Activated CD8-positive, alpha-beta memory T cell treated with anti-CD3 and anti-CD28 coated beads for 24 hours (primary cell): ENCODE data around the gene FBLN5.
"Not testable (repeated sequence)": the region's sequence is repeated elsewhere in the genome, so short reads cannot be mapped to it uniquely, and the experiment has no call there.

Source experiments
- DNase-seq: peaks from one replicate; pipeline ENCODE4 v3.0.0-alpha.2; 2020

FBLN5 gene

GRCh38 chr14:91904483-91904882 lies 43.0 kb downstream of the FBLN5 start:
- no peak for DNase-seq

GRCh38 chr14:91903070-91903469 lies 44.4 kb downstream of the FBLN5 start:
- no peak for DNase-seq

GRCh38 chr14:91902336-91902735 lies 45.2 kb downstream of the FBLN5 start:
- no peak for DNase-seq

GRCh38 chr14:91901449-91902226 lies 45.9 kb downstream of the FBLN5 start:
- no peak for DNase-seq

DNA sequence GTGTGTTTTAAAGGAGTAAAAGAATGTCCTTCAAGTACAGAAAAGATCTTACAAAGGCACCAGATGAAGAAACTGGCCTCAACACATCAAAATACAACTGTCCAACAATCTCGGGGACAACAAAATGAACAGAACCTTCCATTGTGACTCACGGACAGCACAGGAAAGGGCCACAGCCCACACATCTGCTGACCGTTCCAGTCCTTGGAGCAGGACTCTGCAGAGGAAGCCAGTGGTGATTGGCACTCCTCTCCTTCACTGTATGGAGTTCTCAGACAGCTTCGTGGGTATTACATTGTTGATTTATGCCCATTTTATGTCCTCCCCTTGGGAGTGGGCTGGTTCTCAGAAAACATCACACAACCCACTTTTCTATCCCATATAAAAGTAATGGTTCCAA lies 47.7 kb downstream of the FBLN5 start:
- DNase-seq, result no peak

GRCh38 chr14:91899213-91899612 lies 48.3 kb downstream of the FBLN5 start:
- no peak for DNase-seq

DNA sequence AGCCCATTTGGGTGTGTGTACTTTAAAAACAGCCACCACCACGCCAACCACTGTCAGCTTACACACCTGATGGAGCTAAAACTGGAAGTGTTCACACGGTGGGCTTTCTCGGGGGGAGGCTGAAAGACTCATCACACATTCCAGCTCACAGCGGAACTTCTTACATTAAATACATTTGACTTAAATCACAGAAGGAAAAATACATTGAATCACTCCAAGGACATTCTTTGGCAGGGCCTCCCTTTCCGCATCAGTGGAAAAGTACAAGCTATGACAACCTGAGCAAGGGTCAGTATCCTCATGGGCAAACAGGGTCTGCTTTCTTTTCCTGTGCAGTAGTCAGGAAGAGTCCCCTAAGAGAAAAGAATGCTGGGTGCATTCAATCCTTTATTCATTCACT lies 49.1 kb downstream of the FBLN5 start:
- no peak for DNase-seq

- not testable (repeated sequence) for DNase-seq
These were observed 49.8 kb downstream of the FBLN5 start for GRCh38 chr14:91897716-91898115.

- no peak for DNase-seq
These were observed 50.3 kb downstream of the FBLN5 start for GRCh38 chr14:91897106-91897701.

DNA sequence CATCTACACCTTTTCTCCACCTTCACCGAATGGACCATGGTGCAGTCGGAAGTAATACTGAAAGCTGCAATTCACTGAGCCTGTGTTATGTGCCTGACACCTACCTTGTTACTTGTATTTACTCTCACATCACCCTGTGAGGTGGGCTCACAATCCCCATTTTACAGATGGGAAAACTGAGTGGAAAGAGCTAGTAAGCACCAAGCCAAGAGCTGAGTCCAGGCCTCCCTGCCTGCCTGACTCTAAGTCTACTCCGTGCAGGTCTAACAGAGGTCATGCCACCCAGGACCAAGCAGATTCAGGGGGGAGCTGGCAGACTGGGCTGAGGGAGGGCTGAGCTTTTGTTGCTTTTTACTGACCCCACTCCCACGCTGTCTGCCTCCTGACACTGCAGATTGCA lies 51.1 kb downstream of the FBLN5 start:
- no peak for DNase-seq

DNA sequence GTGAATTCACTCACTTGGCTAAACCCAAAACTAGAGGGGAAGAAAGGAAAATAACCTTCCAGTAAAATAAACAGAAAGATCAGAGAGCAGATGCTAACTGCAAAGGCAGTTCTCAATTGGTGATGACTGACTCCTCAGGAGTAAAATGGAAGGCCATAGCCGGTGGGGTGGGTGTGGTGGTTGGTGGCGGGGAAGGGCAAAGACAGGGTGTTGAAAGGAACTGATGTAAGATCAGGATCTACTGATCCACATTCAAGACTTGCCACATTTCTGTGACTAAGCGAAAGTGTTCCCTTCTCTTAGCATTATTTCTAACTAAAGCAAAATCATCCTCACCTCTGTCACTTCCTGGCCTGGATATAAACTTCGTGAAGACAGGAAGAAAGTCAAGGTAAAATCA lies 53.8 kb downstream of the FBLN5 start:
- DNase-seq, result no peak

- no peak for DNase-seq
These were observed 54.5 kb downstream of the FBLN5 start for GRCh38 chr14:91893007-91893406.

DNA sequence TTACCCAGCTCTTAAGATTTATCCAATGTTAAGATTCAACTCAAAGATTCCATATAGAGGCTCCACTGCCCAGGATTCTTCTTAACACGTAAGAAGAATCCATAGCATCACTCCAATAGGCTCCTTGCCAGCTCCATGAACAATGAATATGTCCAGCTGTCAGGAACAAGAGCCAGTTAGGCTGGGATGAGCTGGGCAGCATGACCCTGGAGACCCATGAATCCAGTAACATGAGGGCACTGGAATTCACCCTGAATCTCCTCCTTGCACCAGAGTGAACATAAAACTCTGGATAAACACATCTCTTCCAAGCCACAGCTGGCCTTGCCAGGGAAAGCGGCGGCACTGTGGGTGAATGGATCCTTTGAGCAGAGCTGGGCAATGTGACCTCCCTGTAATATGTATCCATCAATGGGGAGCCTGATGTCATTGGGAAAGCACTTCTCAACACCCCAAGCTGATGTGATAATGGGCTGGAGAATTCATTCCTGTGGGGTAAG lies 55.7 kb downstream of the FBLN5 start:
- DNase-seq, result no peak

GRCh38 chr14:91891101-91891500 lies 56.4 kb downstream of the FBLN5 start:
- DNase-seq, result no peak

DNA sequence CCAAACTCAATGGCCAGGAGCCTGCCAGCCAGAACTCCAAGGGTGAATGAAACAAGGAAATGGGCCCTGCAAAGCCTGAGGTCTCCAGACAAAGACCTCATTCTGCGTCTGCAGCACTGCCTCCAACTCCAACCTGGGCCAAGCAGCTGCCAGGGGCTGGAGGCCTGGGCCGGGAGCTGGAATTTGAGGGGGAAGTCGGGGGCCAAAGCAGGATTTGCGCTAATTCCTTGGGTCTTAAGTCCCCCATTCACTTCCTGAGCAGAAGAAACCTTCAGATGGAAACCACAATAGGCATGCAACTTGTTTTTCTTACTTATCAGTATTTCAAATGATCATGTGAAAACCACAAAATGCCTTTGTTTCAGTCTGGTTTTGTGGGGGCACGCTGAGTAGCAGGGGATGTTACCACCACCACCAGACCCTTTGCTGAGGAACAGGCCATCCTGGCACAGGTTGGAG lies 57.2 kb downstream of the FBLN5 start:
- no peak for DNase-seq

GRCh38 chr14:91889477-91890211 lies 57.9 kb downstream of the FBLN5 start:
- no peak for DNase-seq

- DNase-seq, result no peak
These were observed 58.6 kb downstream of the FBLN5 start for GRCh38 chr14:91888641-91889476.

GRCh38 chr14:91886961-91887360 lies 60.5 kb downstream of the FBLN5 start:
- no peak for DNase-seq

DNA sequence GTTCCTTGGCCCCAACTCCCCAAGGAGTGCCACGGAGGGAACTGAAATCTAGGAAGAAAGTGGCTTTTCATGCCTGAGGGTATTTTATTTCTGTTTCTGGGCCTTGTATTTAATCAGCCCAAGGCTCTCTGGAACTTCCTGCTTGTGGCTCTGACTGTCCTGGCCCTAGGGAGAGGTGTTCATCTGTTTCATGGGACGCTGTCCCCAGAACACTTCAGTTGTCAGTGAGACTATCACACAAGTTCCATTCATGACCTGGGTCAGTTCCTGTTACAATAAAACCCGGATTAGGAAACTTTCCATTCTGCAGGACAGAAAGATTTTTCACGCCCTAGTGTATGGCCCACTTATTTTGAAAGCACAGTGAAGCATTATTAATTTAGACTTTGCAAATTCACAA lies 61.7 kb downstream of the FBLN5 start:
- DNase-seq, result no peak

DNA sequence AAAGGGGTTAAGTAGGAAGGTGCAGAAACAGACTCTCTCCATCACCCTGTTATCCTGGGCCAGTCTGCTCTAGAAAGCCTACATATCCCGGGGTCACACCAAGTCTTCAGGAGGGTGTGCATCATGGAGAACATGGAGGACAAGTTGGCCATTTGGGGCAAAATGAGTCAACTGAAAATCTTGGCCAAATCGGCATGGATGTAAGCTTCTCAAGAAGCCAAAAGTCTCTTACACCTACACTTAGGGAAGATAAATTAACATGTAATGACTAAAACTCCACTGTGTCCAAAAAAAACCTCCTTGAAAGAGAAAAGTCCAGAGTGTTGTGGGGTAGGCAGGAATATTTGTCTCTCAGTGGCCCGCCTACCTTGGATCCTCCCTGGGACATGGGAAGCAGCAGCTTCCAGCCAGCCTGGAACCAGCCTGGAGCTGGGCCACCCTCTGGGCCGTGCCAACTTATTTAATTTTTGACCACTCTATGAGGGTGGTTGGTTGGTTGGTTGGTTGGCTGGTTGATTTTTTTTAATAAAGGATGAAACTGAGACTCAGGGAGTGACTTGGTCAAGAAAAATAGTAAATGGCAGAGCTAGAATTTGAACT lies 62.3 kb downstream of the FBLN5 start:
- no peak for DNase-seq

GRCh38 chr14:91884664-91885063 lies 62.8 kb downstream of the FBLN5 start:
- no peak for DNase-seq

DNA sequence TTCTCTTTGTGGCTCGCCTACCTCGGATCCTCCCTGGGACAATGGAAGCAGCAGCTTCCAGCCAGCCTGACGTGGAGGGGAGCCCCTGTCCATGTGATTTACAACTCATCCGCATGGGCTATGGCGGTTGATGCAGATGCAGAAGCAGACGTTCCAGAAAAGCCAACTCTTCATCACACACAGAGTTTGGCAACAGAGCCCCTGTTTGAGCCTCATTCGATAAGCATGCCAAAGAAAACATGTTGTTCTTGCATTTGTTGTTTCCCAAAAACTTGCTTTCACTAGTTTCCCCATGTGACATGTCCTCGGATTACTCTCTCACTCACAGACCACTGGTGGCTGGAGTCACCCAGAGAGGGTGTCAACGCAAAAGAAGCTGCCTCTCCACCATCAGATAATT lies 63.7 kb downstream of the FBLN5 start:
- DNase-seq, result no peak
